ENCODE data around the gene SPHK1.

DNA sequence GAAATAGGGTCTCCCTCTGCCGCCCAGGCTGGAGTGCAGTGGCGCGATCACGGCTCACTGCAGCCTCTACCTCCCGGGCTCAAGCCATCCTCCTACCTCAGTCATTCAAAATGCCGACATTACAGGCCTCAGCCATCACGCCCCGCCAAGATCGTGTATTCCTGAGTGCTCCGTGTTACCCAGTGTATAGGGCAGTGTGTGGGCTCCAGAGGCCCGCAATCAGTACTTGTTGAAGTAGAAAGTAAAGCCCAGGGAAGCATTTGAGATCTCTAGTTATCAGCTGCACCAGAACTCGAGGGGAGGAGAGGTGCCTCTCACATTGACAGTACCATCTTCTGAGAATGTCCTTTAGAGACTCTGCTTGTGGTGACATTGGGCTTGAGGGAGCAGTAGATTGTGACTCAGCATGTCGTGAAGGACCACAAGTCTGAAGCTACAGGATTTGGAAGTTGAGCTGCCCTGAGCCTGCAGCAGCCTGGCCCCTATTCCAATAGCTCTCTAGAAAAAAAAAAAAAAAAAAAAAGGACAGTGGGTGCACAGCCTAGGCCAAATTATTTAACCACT is 29.6 kb upstream of the SPHK1 start:
- TF ChIP-seq, protein P1, sequence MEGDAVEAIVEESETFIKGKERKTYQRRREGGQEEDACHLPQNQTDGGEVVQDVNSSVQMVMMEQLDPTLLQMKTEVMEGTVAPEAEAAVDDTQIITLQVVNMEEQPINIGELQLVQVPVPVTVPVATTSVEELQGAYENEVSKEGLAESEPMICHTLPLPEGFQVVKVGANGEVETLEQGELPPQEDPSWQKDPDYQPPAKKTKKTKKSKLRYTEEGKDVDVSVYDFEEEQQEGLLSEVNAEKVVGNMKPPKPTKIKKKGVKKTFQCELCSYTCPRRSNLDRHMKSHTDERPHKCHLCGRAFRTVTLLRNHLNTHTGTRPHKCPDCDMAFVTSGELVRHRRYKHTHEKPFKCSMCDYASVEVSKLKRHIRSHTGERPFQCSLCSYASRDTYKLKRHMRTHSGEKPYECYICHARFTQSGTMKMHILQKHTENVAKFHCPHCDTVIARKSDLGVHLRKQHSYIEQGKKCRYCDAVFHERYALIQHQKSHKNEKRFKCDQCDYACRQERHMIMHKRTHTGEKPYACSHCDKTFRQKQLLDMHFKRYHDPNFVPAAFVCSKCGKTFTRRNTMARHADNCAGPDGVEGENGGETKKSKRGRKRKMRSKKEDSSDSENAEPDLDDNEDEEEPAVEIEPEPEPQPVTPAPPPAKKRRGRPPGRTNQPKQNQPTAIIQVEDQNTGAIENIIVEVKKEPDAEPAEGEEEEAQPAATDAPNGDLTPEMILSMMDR (IDR thresholded peaks at IDR 0.05), result no peak
- no peak for TF ChIP-seq POLR2A (IDR thresholded peaks at IDR 0.05)
